ENCODE measurements around the gene ZFP36L2.

Gene ZFP36L2

DNA sequence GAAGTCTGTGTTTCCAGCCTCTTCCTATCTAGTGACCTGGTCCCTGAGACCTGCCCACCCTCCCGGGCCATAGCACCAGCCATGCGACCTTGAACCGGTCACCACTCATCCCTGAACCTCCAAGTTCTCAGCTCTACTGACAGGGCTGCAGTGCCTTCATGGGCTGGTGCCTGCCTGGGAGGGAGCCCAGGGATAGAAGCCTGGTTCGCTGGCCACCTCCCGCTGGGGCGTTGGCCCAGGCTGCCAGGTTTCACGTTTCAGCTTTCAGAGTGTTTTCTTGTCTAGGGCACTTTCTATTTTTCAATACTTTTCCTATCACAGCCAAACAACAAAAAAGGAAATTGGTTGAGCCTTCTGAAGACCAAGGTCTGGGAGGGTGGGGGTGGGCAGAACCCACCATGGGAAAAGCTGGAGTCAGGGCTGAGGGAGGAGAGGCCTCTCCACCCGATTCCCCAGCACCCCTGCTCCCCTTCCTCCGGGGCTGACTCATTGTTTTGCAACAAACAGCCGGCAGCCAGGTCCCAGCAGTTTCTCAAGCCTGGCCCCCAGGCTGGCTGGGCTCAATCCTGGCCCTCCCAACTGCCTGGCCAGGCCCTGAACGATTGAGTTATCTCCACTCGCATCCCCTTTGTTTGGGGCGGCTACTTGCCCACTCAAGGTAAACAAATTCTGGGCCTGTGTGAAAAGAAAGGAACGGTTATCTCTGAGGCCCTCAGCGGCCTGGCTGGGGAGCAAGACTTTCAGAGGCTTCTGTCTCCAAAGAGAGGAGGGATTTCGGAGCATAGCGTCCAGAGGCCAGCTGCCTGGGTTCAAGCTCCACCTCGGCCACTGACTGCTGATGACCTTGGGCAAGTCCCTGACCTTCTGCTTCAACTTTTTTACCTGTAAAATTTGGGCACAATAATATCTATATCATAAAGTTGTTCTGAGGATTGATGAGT, 47.5 kb downstream of the ZFP36L2 start:
- ATAC-seq (ENCODE audit: low read depth) (peak; percentile 89), DNase-seq (ENCODE audit: low spot score) (no peak)
- H3K36me3 ChIP-seq (ENCODE audit: low read depth) = no peaks in the 10 kb centered on the region
- H3K9me3 ChIP-seq (ENCODE audit: severe bottlenecking) = no peaks in the 10 kb centered on the region
- H3K4me1 ChIP-seq (ENCODE audit: insufficient read depth, poor library complexity, severe bottlenecking) = peaks cover 24% of the 10 kb centered on the region
- H3K27me3 ChIP-seq (ENCODE audit: insufficient read depth, poor library complexity, severe bottlenecking) = no peaks in the 10 kb centered on the region
- TF ChIP-seq, protein P1, sequence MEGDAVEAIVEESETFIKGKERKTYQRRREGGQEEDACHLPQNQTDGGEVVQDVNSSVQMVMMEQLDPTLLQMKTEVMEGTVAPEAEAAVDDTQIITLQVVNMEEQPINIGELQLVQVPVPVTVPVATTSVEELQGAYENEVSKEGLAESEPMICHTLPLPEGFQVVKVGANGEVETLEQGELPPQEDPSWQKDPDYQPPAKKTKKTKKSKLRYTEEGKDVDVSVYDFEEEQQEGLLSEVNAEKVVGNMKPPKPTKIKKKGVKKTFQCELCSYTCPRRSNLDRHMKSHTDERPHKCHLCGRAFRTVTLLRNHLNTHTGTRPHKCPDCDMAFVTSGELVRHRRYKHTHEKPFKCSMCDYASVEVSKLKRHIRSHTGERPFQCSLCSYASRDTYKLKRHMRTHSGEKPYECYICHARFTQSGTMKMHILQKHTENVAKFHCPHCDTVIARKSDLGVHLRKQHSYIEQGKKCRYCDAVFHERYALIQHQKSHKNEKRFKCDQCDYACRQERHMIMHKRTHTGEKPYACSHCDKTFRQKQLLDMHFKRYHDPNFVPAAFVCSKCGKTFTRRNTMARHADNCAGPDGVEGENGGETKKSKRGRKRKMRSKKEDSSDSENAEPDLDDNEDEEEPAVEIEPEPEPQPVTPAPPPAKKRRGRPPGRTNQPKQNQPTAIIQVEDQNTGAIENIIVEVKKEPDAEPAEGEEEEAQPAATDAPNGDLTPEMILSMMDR (IDR thresholded peaks at IDR 0.05; ENCODE audit: poor library complexity, severe bottlenecking) = no peak
- peak overlapping the region; percentile 78 for H3K27ac ChIP-seq (ENCODE audit: poor library complexity, severe bottlenecking)
- no peak overlapping the region for H3K4me3 ChIP-seq (ENCODE audit: severe bottlenecking)

DNA sequence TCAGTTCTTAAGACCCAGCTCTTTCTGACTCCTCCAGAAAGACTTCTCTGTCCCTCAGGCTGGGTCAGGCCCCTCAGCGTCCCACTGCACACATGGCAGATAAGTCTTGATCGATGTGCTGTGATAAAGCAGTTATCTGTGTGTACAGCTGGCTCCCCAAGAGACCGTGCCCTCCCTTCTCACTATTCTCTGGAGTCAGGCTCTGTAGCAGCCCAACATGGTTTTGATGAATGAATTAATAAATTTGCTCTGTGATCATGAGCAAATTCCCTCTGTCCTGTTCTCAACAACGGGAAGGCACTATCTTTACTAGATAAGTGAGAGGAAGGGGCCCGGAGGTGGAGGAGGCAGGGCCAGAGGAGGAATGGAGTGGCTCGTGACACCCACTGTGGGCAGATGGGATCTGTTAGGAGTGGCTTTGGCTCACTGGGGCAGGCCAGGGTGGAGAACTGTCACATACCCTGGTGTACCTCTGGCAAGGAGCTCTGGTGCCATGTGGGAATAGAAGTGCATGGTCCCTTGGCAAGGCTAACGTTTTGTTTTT, 48.3 kb downstream of the ZFP36L2 start:
- Histone ChIP-seq H3K4me3 (ENCODE audit: severe bottlenecking) (no peak overlapping the region), H3K4me1 (ENCODE audit: insufficient read depth, poor library complexity, severe bottlenecking) (peaks cover 24% of the 10 kb centered on the region), H3K9me3 (ENCODE audit: severe bottlenecking) (no peaks in the 10 kb centered on the region), H3K27me3 (ENCODE audit: insufficient read depth, poor library complexity, severe bottlenecking) (no peaks in the 10 kb centered on the region), H3K36me3 (ENCODE audit: low read depth) (no peaks in the 10 kb centered on the region), H3K27ac (ENCODE audit: poor library complexity, severe bottlenecking) (peak overlapping the region; percentile 78)
- DNase-seq (ENCODE audit: low spot score) (no peak), ATAC-seq (ENCODE audit: low read depth) (no peak)
- TF ChIP-seq, protein P1 (IDR thresholded peaks at IDR 0.05; ENCODE audit: poor library complexity, severe bottlenecking) = no peak

DNA sequence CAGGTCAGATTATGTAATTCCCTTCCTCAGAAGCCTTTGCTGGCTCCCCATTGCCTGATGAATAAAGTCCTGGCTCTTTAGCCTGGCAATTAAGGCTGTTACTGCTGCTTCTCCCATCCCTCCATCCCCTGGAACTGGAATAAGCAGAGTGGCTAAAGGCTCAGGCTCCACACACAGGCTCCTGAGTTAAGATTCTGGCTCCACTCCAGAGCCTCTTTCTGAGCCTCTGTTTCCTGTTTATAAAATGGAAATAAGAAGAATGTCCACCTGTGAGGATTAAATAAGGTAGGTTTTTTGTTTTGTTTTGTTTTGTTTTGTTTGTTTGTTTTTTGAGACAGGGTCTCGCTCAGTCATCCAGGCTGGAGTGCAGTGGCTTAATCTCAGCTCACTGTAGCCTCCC, 50.0 kb downstream of the ZFP36L2 start:
- Histone ChIP-seq H3K27me3 (ENCODE audit: insufficient read depth, poor library complexity, severe bottlenecking) (no peaks in the 10 kb centered on the region), H3K36me3 (ENCODE audit: low read depth) (no peaks in the 10 kb centered on the region), H3K4me3 (ENCODE audit: severe bottlenecking) (no peak overlapping the region), H3K9me3 (ENCODE audit: severe bottlenecking) (no peaks in the 10 kb centered on the region), H3K27ac (ENCODE audit: poor library complexity, severe bottlenecking) (no peak overlapping the region), H3K4me1 (ENCODE audit: insufficient read depth, poor library complexity, severe bottlenecking) (peaks cover 24% of the 10 kb centered on the region)
- no peak for DNase-seq (ENCODE audit: low spot score)
- TF ChIP-seq, protein P1 (IDR thresholded peaks at IDR 0.05; ENCODE audit: poor library complexity, severe bottlenecking) = no peak
- ATAC-seq (ENCODE audit: low read depth) = no peak

DNA sequence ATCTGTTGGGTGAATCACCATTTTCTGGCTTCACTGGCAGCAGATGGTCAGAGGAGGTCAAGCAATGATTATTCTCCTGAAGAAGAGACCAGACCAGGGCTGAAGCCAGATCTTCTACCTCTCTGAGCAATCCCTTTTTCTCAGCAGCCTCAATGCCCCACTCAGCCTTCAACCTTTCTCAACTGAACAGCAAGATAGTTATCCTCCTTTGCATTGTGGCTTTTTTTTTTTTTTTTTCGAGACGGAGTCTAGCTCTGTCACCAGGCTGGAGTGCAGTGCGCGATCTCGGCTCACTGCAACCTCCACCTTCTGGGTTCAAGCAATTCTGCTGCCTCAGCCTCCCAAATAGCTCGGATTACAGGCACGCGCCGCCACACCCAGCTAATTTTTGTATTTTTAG, 50.5 kb downstream of the ZFP36L2 start:
- DNase-seq (ENCODE audit: low spot score) = no peak
- H3K27me3 ChIP-seq (ENCODE audit: insufficient read depth, poor library complexity, severe bottlenecking) = no peaks in the 10 kb centered on the region
- no peak overlapping the region for H3K4me3 ChIP-seq (ENCODE audit: severe bottlenecking)
- H3K36me3 ChIP-seq (ENCODE audit: low read depth) = no peaks in the 10 kb centered on the region
- no peaks in the 10 kb centered on the region for H3K9me3 ChIP-seq (ENCODE audit: severe bottlenecking)
- no peak for ATAC-seq (ENCODE audit: low read depth)
- H3K27ac ChIP-seq (ENCODE audit: poor library complexity, severe bottlenecking) = no peak overlapping the region
- TF ChIP-seq, protein P1 (IDR thresholded peaks at IDR 0.05; ENCODE audit: poor library complexity, severe bottlenecking) = no peak
- peaks cover 20% of the 10 kb centered on the region for H3K4me1 ChIP-seq (ENCODE audit: insufficient read depth, poor library complexity, severe bottlenecking)

Measured in RWPE2 (cell line).